22Rv1 (cell line): ENCODE measurements around the gene PSMB2.

Experiments
- ZFX ChIP-seq: fragments of 450-650 bp; IDR thresholded peaks from 2 replicates; pipeline ENCODE4 v1.6.1; 2017; ENCODE audit warnings: antibody characterized with exemption, borderline replicate concordance
- TF ChIP-seq, protein P1 (sequence below): fragments of 450-650 bp; IDR thresholded peaks from 2 replicates; pipeline ENCODE4 v1.5.1; 2017; ENCODE audit warnings: mild to moderate bottlenecking

DNA sequence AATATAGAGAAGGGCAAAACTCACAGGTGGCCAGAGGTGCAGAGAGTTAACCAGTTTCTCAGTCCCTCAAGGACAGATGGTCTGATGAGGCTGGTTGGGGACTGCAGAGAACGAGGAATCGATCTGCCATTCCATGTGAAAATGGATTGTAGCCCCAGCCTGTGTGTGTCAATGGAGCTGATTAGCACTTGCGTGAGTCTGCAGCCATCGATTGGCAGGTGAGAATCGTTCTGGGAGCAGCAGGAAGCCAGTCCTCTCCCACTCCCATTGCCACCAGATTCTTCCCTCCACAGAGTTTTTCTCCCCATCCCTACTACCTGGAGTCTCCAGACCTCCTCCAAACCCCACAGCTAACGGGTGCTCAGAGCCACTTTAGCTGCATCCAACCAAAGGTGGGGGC is 18.3 kb upstream of the PSMB2 start:
- TF ChIP-seq, protein P1, sequence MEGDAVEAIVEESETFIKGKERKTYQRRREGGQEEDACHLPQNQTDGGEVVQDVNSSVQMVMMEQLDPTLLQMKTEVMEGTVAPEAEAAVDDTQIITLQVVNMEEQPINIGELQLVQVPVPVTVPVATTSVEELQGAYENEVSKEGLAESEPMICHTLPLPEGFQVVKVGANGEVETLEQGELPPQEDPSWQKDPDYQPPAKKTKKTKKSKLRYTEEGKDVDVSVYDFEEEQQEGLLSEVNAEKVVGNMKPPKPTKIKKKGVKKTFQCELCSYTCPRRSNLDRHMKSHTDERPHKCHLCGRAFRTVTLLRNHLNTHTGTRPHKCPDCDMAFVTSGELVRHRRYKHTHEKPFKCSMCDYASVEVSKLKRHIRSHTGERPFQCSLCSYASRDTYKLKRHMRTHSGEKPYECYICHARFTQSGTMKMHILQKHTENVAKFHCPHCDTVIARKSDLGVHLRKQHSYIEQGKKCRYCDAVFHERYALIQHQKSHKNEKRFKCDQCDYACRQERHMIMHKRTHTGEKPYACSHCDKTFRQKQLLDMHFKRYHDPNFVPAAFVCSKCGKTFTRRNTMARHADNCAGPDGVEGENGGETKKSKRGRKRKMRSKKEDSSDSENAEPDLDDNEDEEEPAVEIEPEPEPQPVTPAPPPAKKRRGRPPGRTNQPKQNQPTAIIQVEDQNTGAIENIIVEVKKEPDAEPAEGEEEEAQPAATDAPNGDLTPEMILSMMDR: no peak
- TF ChIP-seq ZFX: no peak
